Fibroblast of lung (primary cell): Measurements from ENCODE around the gene NRGN.

Source experiments
- CTCF ChIP-seq, 2 donors: IDR thresholded peaks in 1 of 2; conservative IDR thresholded peaks in 1 of 2; 1 replicate in 1 of 2; 2 replicates in 1 of 2; pipeline ENCODE4 v1.5.1; 2011 to 2012; ENCODE audit warnings: low read length in 2 of 2, control low read depth in 1 of 2, inconsistent platforms in 1 of 2, low read depth in 1 of 2, mild to moderate bottlenecking in 1 of 2
- EZH2 ChIP-seq: IDR thresholded peaks from 2 replicates; pipeline ENCODE4 v1.5.1; 2012; ENCODE audit warnings: low read length, control low read depth, mild to moderate bottlenecking; ENCODE audit errors: missing control alignments

DNA sequence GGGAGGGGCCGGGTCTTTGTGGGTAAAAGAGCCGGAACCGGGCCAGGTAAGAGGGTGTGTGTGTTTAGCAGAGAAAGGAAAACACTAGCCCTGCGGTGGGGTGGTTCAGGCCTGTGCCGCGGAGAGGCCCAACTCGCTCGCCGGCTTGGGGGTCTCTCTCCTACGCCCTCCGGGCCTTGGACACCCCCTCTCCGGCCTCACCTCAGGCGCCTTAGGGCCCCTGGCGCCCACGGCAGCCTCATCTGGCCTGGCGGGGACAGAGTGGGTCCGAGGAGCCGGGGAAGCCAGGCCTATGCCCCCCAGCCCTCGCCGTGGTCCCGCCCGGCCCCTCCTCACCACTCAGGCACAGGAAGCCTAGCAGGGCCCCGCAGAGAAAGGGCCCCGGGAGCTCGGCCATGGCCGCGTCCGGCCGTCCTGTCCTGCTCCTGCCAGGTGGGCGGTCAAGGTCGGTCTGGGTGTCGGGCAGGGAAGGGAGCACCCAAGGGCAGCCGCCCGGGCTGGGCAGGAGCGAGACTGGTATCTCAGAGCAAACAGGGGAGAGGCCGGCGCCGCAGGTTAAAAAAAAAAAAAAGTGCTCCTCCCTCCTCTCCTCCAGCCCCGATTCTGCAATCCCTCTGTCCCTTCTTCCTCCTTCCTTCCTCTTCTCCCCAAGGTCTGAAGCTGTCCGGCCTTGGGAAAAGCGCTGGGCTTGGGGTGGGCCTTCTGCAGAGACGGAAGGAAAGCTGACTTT, 12.2 kb downstream of the NRGN start, which contains the start of gene VSIG2:
- no peak for TF ChIP-seq EZH2
- no peak for TF ChIP-seq CTCF (conservative IDR thresholded peaks at IDR 0.05 in 1 of 2, IDR thresholded peaks at IDR 0.05 in 1 of 2; ENCODE audit: low read depth in 1 of 2, low read length in 2 of 2)
